BLaER1 (cell line): Measurements from ENCODE around the gene CDCA7.
"Not testable (repeated sequence)": the region's sequence is repeated elsewhere in the genome, so short reads cannot be mapped to it uniquely, and the experiment has no call there.

Experiments used
- H3K27ac ChIP-seq: shearing (Covaris generic); formaldehyde crosslinking; 2 replicates; pipeline ENCODE4 v1.8.1; 2022
- H3K27me3 ChIP-seq: shearing (Covaris generic); formaldehyde crosslinking; 2 replicates; pipeline ENCODE4 v1.8.1; 2022
- H3K36me3 ChIP-seq: shearing (Covaris generic); formaldehyde crosslinking; 2 replicates; pipeline ENCODE4 v1.8.1; 2022
- H3K4me1 ChIP-seq: shearing (Covaris generic); formaldehyde crosslinking; 2 replicates; pipeline ENCODE4 v1.8.1; 2022
- H3K4me2 ChIP-seq: shearing (Covaris generic); formaldehyde crosslinking; 2 replicates; pipeline ENCODE4 v1.8.1; 2022
- H3K4me3 ChIP-seq: shearing (Covaris generic); formaldehyde crosslinking; 2 replicates; pipeline ENCODE4 v1.8.1; 2022
- H3K9ac ChIP-seq: shearing (Covaris generic); formaldehyde crosslinking; 2 replicates; pipeline ENCODE4 v1.8.1; 2022
- H3K9me3 ChIP-seq: shearing (Covaris generic); formaldehyde crosslinking; 2 replicates; pipeline ENCODE4 v1.8.1; 2022
- H4K20me1 ChIP-seq: shearing (Covaris generic); formaldehyde crosslinking; 2 replicates; pipeline ENCODE4 v1.8.1; 2022
- Cebpa-rat ChIP-seq: shearing (Covaris generic); IDR thresholded peaks from 2 replicates; pipeline ENCODE4 v1.8.1; 2022

Gene CDCA7

DNA sequence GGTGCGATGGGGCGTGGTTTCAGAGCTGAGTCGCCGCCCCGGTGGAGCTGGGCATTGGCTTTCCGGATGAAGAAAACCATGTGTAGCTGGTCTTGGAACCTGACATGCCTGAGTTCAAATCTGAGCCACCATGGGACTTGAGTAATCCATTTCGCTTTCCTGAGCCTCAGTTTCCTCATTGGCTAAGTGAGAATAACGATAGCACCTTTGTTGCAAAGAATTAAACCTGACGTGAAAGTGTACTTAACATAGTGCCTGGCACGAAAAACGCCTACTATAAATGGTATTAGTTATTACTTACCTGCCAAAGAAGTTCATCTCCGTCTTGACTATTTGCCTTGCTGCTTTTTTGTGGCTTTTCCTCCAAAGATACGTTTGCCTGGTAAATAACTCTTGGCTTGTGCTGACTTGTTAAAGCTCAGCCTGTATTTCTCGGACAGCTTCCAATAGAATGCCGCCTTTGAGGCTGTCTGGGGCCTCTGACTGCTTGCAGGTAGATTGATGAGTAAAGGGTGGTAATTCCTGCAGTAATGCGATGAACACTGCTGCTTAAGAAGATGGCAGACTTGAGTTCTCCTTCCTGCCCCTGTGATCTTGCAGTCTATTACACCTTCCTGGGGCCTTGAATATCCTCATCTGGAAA is 1.3 kb downstream of the CDCA7 start:
- Histone ChIP-seq H4K20me1 (peaks cover 53% of the 10 kb centered on the region), H3K4me1 (peaks cover 69% of the 10 kb centered on the region), H3K9ac (peak overlapping the region; percentile 98)

DNA sequence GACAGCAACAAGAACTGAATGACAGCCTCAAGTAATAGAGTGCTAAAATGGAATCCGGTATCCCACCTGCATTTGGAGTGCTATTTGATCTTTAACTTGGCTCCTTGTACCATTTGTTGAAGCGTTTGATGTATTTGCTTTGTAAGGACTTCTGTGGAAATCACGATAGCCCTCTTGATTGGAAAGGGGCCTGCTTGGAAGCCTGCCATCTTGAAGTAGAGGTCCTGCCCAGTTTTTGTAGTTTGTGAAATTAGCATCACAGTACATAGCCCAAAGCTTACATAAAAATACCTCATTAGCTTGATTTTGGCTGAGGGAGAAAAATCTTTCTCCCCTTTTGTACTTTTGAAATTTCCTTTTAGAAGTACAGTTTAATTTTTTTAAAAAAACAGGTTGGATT is 2.7 kb downstream of the CDCA7 start:
- Histone ChIP-seq H3K4me3 (no peak overlapping the region), H3K4me1 (peaks cover 66% of the 10 kb centered on the region), H3K9ac (no peak overlapping the region), H3K9me3 (no peaks in the 10 kb centered on the region), H4K20me1 (peaks cover 66% of the 10 kb centered on the region), H3K36me3 (peaks cover 43% of the 10 kb centered on the region), H3K27me3 (no peaks in the 10 kb centered on the region), H3K27ac (no peak overlapping the region), H3K4me2 (peak overlapping the region; percentile 93)
- no peak for TF ChIP-seq Cebpa-rat

More for the DNA sequence above, 1.3 kb downstream of the CDCA7 start:
- peak overlapping the region; percentile 99 for H3K27ac ChIP-seq
- H3K4me2 ChIP-seq: peak overlapping the region; percentile 93
- H3K9me3 ChIP-seq: peaks cover 8% of the 10 kb centered on the region
- peaks cover 30% of the 10 kb centered on the region for H3K36me3 ChIP-seq
- no peak for TF ChIP-seq Cebpa-rat
- H3K27me3 ChIP-seq: no peaks in the 10 kb centered on the region
- H3K4me3 ChIP-seq: peak overlapping the region; percentile 93

DNA sequence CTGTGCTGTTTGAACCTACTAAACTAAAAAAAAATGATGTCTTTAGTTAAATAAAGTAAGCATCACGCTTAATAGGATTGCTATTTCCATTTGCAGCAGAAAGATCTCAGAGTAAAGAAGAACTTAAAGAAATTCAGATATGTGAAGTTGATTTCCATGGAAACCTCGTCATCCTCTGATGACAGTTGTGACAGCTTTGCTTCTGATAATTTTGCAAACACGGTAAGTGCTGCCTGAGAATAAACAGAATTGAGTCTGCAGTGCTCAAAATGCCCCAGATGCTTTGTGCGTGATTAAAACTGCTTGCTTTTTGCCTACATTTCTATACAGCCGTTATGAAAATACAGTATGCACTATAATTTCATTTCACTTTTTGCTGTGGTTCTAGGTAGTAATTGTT is 3.9 kb downstream of the CDCA7 start:
- H3K9me3 ChIP-seq: no peaks in the 10 kb centered on the region
- no peak overlapping the region for H3K27ac ChIP-seq
- H3K36me3 ChIP-seq: peaks cover 56% of the 10 kb centered on the region
- H4K20me1 ChIP-seq: peaks cover 79% of the 10 kb centered on the region
- no peak overlapping the region for H3K9ac ChIP-seq
- H3K4me3 ChIP-seq: no peak overlapping the region
- peak overlapping the region; percentile 36; the same call in 1 of the 2 replicates for H3K4me2 ChIP-seq
- H3K27me3 ChIP-seq: no peaks in the 10 kb centered on the region
- peaks cover 53% of the 10 kb centered on the region for H3K4me1 ChIP-seq
- no peak for TF ChIP-seq Cebpa-rat

DNA sequence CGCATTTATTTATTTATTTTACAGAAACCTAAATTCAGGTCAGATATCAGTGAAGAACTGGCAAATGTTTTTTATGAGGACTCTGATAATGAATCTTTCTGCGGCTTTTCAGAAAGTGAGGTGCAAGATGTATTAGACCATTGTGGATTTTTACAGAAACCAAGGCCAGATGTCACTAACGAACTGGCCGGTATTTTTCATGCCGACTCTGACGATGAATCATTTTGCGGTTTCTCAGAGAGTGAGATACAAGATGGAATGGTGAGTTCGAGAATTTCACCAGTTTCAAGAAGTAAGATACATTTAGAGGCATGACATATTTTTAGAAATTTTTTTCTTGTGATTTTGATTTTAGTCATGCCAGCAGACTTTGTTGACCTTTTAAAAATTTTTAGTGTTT is 4.6 kb downstream of the CDCA7 start:
- no peak overlapping the region for H3K27ac ChIP-seq
- H3K4me2 ChIP-seq: no peak overlapping the region
- no peak overlapping the region for H3K9ac ChIP-seq
- peaks cover 83% of the 10 kb centered on the region for H4K20me1 ChIP-seq
- H3K9me3 ChIP-seq: no peaks in the 10 kb centered on the region
- no peaks in the 10 kb centered on the region for H3K27me3 ChIP-seq
- H3K4me3 ChIP-seq: no peak overlapping the region
- H3K36me3 ChIP-seq: peaks cover 62% of the 10 kb centered on the region
- peaks cover 49% of the 10 kb centered on the region for H3K4me1 ChIP-seq
- TF ChIP-seq Cebpa-rat: no peak

DNA sequence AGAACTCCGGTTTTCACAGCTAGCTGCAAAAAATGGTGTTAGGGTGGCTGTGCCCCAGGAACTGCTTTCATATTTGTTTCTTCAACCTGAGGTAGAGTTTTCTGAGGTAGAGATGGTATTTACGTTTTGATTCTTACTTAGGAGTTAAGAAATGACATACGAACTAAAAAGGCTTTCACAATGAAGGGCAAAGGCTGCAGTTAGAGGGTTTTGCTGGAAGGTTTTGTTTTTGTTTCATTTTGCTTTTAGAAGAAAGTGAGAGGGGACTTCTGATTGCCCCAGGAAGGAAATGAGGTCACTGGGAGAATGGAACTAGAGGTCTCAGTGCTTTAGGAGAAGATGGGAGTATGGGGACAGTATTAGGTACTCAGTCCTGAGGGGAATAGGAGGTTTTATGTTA is 15.5 kb downstream of the CDCA7 start:
- H3K27me3 ChIP-seq: no peaks in the 10 kb centered on the region

DNA sequence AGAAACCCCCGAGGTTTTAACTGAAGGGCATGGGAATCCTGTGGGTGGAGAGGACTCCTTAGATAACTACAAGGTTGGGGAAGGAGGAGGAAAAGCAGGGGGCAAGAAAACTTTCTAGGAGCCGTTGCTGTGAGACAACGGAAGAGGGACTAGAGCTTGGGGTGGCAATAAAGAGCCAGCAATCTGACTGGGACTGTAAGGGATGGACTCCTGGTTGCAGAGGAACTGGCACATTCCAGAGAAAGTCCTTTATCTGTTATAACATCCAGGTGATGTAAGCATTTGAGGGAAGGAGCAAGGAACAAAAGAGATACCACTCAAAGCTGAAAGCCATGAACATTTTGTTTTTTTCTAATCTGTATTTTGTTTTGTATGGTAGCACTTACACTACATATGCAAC is 16.4 kb downstream of the CDCA7 start:
- no peak for TF ChIP-seq Cebpa-rat
- Histone ChIP-seq H3K9ac (no peak overlapping the region), H3K27ac (no peak overlapping the region), H3K4me1 (peaks cover 7% of the 10 kb centered on the region), H3K27me3 (no peaks in the 10 kb centered on the region), H3K36me3 (peaks cover 90% of the 10 kb centered on the region), H3K9me3 (no peaks in the 10 kb centered on the region), H3K4me3 (no peak overlapping the region), H3K4me2 (no peak overlapping the region), H4K20me1 (peaks cover 7% of the 10 kb centered on the region; the same call in 1 of the 2 replicates)

More for the DNA sequence above, 15.5 kb downstream of the CDCA7 start:
- peaks cover 98% of the 10 kb centered on the region for H3K36me3 ChIP-seq
- TF ChIP-seq Cebpa-rat: no peak
- peaks cover 7% of the 10 kb centered on the region for H3K4me1 ChIP-seq
- no peak overlapping the region for H3K4me3 ChIP-seq
- peak overlapping the region; percentile 4; the same call in 1 of the 2 replicates for H3K4me2 ChIP-seq
- H3K9me3 ChIP-seq: no peaks in the 10 kb centered on the region
- peak overlapping the region; percentile 36; the same call in 1 of the 2 replicates for H3K27ac ChIP-seq
- H4K20me1 ChIP-seq: peaks cover 9% of the 10 kb centered on the region; the same call in 1 of the 2 replicates
- no peak overlapping the region; the same call in 1 of the 2 replicates for H3K9ac ChIP-seq

DNA sequence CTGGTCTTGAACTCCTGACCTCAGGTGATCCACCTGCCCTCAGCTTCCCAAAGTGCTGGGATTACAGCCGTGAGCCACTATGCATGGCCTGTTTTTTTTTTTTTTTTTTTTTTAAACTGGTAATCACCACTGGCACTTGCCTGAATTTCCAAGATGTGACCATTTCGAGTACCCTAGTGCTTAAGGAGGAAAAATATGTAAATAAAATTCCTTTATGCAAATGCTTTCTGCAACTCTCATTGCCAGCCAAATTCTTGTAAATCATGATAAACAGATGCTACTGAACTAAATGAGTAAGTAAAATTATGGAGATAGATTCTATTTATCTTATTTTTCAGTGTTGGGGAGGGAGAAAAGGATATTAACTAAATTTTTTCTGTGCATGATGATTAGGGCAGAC is 18.6 kb downstream of the CDCA7 start:
- H3K4me1 ChIP-seq: peaks cover 7% of the 10 kb centered on the region
- H3K27ac ChIP-seq: no peak overlapping the region
- no peaks in the 10 kb centered on the region for H3K9me3 ChIP-seq
- H3K4me2 ChIP-seq: no peak overlapping the region
- H3K9ac ChIP-seq: no peak overlapping the region
- TF ChIP-seq Cebpa-rat: no peak
- H3K27me3 ChIP-seq: no peaks in the 10 kb centered on the region
- H3K36me3 ChIP-seq: peaks cover 90% of the 10 kb centered on the region
- peaks cover 7% of the 10 kb centered on the region; the same call in 1 of the 2 replicates for H4K20me1 ChIP-seq
- H3K4me3 ChIP-seq: no peak overlapping the region

DNA sequence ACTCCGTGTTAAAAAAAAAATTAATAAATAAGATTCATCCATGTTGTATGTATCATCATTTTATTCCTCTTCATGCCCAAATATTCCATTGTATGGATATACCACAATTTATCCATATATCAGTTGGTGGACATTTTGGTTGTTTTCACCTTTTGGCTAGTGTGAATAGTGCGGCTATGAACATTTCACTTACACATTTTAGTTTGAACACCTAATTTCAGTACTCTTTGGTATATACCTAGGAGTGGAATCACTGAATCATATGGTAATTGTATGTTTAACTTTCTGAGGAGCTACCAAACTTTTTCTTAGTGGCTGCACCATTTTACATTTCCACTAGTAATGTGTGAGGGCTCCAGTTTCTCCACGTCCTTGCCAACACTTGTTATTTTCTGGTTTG is 20.0 kb downstream of the CDCA7 start:
- Histone ChIP-seq H3K4me3 (no peak overlapping the region), H3K27ac (no peak overlapping the region), H3K27me3 (no peaks in the 10 kb centered on the region), H4K20me1 (peaks cover 7% of the 10 kb centered on the region; the same call in 1 of the 2 replicates), H3K4me1 (peaks cover 7% of the 10 kb centered on the region), H3K36me3 (peaks cover 82% of the 10 kb centered on the region), H3K9ac (no peak overlapping the region), H3K4me2 (no peak overlapping the region), H3K9me3 (no peaks in the 10 kb centered on the region)
- no peak for TF ChIP-seq Cebpa-rat

DNA sequence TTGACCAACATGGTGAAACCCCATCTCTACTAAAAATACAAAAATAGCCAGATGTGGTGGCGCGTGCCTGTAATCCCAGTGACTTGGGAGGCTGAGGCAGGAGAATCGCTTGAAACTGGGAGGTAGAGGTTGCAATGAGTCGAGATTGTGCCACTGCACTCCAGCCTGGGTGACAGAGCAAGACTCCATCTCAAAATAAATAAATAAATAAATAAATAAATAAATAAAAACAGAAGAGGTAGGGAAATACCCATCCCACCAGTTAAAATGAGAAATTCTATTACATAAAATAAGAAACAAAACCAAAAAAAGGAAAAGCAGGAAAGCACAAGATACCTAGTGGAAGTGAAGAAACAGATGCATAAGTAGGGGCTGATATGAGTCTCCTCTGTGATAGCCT is 30.9 kb downstream of the CDCA7 start:
- Histone ChIP-seq H3K4me1 (peaks cover 14% of the 10 kb centered on the region), H3K36me3 (peaks cover 27% of the 10 kb centered on the region), H3K4me2 (peak overlapping the region; percentile 22; the same call in 1 of the 2 replicates)
- H3K27me3 ChIP-seq, H3K9ac ChIP-seq, H3K9me3 ChIP-seq, H3K4me3 ChIP-seq, H4K20me1 ChIP-seq, H3K27ac ChIP-seq: not testable (repeated sequence)

DNA sequence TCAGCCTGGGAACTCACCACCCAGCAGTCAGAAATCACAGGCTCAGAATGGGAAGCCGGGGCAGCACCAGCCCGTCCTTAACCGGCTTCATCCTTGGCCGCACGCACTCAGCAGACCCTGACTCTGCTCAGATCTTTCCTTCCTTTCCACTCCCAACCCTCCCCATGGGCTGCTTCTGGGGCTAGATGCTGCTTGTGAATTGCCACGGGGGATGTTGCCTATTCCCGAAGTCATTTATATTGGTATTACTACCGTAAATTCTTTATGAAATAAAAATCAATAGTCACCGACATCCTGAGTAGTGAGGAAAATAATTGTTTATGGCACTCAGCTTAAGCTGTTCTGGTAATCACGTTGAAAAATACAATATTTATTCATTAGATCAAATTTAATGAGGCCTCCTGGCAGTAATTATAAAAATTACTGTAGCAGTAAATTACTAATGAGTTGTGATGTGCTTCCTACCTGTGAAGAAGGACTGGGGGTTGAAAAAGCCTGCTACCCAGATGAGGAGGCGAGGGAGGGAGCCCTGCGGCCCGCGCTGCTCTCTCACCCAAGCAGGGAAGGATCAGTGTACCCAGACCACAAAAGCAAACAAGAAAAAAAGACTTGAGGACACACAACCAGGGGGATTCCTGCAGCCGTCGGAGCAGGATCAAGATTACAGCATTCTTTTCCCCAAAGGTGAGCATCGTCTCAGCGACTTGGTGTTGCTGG is 31.5 kb downstream of the CDCA7 start:
- no peak overlapping the region for H3K9ac ChIP-seq
- TF ChIP-seq Cebpa-rat: no peak
- peaks cover 14% of the 10 kb centered on the region for H3K4me1 ChIP-seq
- H3K4me3 ChIP-seq: no peak overlapping the region
- H3K4me2 ChIP-seq: peak overlapping the region; percentile 22; the same call in 1 of the 2 replicates
- H3K36me3 ChIP-seq: peaks cover 25% of the 10 kb centered on the region
- H3K27me3 ChIP-seq: no peaks in the 10 kb centered on the region
- no peaks in the 10 kb centered on the region for H4K20me1 ChIP-seq
- no peaks in the 10 kb centered on the region for H3K9me3 ChIP-seq
- H3K27ac ChIP-seq: no peak overlapping the region
